Bronchial epithelial cell (primary cell): Measurements from ENCODE around the gene CDHR4. TPM values are rescaled to one million over a fixed set of nuclear protein-coding genes. Genes with fewer than 3 reads are reported as not detected.
A peak's percentile ranks its signal among the peaks of the same experiment; 100 is the strongest.

ENCODE experiments used
- DNase-seq: peaks from one replicate; pipeline ENCODE4 v3.0.0-alpha.2; 2010; ENCODE audit warnings: low read depth
- FAIRE-seq: peaks from 2 replicates; lab custom pipeline; 2011; peaks lifted over from hg19 to GRCh38; lab: Jason Lieb, UNC
- H3K27me3 ChIP-seq: 2 replicates; pipeline ENCODE4 v1.5.1; 2011; ENCODE audit warnings: low read length; ENCODE audit not compliant: control insufficient read depth, insufficient read depth
- H3K36me3 ChIP-seq: 2 replicates; pipeline ENCODE4 v1.5.1; 2011; ENCODE audit warnings: low read length; ENCODE audit not compliant: control insufficient read depth, insufficient read depth
- H3K4me3 ChIP-seq: 2 replicates; pipeline ENCODE4 v1.5.1; 2011; ENCODE audit warnings: mild to moderate bottlenecking, low read depth, low read length, control low read depth
- total RNA-seq: library from RNA; depleted of rRNA; stranded (reverse); fragments of >200 nt; gene quantifications from 2 replicates; pipeline ENCODE4 v1.2.1, GENCODE V29; 2014
- TF ChIP-seq, protein P1 (sequence below): IDR thresholded peaks from 2 replicates; pipeline ENCODE4 v1.5.1; 2011; ENCODE audit warnings: mild to moderate bottlenecking, moderate library complexity, low read length, control low read depth, inconsistent platforms; ENCODE audit not compliant: insufficient read depth, severe bottlenecking

Gene CDHR4
- total RNA-seq, 1 donor from 2014 or later, result not detected

- DNase-seq, result no peak
- FAIRE-seq, result no peak
- TF ChIP-seq, protein P1, sequence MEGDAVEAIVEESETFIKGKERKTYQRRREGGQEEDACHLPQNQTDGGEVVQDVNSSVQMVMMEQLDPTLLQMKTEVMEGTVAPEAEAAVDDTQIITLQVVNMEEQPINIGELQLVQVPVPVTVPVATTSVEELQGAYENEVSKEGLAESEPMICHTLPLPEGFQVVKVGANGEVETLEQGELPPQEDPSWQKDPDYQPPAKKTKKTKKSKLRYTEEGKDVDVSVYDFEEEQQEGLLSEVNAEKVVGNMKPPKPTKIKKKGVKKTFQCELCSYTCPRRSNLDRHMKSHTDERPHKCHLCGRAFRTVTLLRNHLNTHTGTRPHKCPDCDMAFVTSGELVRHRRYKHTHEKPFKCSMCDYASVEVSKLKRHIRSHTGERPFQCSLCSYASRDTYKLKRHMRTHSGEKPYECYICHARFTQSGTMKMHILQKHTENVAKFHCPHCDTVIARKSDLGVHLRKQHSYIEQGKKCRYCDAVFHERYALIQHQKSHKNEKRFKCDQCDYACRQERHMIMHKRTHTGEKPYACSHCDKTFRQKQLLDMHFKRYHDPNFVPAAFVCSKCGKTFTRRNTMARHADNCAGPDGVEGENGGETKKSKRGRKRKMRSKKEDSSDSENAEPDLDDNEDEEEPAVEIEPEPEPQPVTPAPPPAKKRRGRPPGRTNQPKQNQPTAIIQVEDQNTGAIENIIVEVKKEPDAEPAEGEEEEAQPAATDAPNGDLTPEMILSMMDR, result no peak
- H3K36me3 ChIP-seq, result no peaks in the 10 kb centered on the region
- no peaks in the 10 kb centered on the region for H3K27me3 ChIP-seq
- no peak overlapping the region for H3K4me3 ChIP-seq
Measured at GRCh38 chr3:49799105-49799504, 568 bp downstream of the CDHR4 start.

DNA sequence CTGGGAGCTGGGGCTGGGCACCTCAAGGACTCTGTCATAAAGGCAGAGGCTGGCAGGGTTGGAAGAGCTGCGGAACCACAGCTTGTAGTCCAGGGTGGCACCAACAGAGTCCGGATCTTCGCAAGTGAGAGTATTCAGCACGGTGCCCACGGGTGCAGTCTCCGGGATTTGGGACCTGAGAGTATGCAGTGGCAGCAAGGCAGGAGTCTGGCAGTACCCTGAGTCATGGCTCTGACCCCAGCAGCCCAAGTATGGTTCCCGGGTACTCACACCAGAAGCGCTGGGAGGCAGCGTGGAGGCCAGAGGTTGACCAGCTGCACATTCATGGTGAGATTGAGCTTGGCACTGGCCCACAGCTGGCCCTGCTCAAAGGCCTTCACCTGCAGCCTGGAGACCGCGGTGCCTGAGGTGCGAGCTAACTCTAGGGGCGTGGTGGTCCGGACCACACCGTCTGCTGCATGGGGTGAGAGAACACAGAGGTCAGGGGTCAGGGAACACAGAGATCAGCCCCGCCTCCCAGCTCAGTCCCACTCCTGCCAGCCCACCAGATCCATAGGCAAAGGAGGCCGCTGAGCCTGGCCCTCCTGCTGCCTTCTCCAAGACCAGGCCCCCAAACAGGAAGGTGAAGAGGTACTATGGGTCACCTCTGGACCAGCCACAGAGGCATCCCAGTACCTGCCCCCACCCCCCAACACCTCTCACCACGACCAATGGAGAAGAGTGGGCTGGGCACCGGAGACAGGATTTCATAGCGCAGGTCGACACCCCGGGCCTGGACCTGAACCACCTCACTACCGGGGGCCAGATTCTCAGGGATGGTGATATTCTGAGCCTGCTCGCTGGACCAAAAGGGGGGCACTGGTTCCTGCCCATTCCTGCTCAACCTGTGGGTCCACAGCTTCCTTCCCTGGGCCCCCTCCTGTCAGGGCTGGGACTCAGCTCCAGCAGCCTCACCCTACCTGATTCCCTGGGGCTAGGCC, 4.5 kb downstream of the CDHR4 start:
- H3K4me3 ChIP-seq, result no peak overlapping the region
- FAIRE-seq, result no peak
- H3K27me3 ChIP-seq, result no peaks in the 10 kb centered on the region
- TF ChIP-seq, protein P1, result no peak
- DNase-seq, result no peak
- no peaks in the 10 kb centered on the region for H3K36me3 ChIP-seq

DNA sequence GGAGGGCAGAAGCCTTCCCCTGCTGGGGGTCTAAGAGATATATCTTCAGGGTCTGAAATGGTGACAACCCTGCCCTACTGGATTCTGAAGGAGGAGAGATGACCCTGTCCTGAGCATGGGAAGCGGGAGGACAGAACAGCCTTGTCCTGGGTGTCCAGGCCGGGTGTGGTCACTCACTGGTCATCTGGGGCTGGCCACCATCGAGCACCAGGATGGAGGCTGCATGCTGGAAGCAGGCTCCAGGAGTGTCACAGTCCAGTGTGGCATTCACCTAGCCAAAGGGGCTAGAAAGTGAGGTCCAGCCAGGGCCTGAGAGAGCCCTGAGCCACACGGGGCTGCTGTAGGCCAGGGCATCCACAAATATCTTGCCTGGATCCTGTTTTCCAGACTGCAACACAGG, 5.2 kb downstream of the CDHR4 start:
- DNase-seq, result no peak
- TF ChIP-seq, protein P1, result no peak
- FAIRE-seq, result no peak
- no peaks in the 10 kb centered on the region for H3K27me3 ChIP-seq
- H3K36me3 ChIP-seq, result no peaks in the 10 kb centered on the region
- H3K4me3 ChIP-seq, result no peak overlapping the region

DNA sequence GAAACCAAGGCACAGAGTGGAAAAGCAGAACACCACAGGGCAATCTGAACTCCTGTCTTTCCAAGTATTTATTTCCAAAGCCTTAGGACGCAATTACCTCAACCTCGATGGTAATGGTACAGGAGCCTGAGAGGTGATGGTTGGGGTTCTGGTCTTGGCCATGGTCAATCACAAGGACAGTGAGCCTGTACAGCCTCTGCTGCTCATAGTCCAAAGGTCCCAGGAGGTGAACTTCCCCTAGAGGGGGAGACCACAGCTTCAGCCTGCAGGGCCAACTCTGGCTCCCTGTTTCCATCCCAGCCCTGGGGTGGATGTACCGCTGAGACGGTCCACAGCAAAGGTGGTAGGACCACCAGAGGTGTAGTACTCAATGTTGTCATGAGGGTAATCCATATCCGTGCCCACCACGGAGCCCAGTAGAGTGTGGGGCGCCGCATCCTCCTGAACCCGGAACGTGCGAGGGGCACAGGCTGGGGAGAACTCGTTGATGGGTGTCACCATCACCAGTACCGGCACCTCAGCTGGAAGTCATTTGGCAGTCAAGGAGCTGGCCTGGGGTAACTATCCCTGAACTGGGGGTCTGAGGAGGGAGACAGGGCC, 6.1 kb downstream of the CDHR4 start:
- DNase-seq (no peak), FAIRE-seq (peak; percentile 13)
- no peaks in the 10 kb centered on the region for H3K36me3 ChIP-seq
- H3K4me3 ChIP-seq, result no peak overlapping the region
- no peaks in the 10 kb centered on the region for H3K27me3 ChIP-seq
- TF ChIP-seq, protein P1, result no peak

GRCh38 chr3:49792371-49793150, 7.1 kb downstream of the CDHR4 start:
- DNase-seq (no peak), FAIRE-seq (peak; percentile 28)
- no peak overlapping the region for H3K4me3 ChIP-seq
- H3K27me3 ChIP-seq, result no peaks in the 10 kb centered on the region
- TF ChIP-seq, protein P1, result no peak
- no peaks in the 10 kb centered on the region for H3K36me3 ChIP-seq
